Measurements from ENCODE around the gene ALOX5. TPM values are rescaled to one million over a fixed set of nuclear protein-coding genes. Genes with fewer than 3 reads are reported as not detected.
"Not testable (repeated sequence)": the region's sequence is repeated elsewhere in the genome, so short reads cannot be mapped to it uniquely, and the experiment has no call there.

Gene ALOX5
- total RNA-seq, 1 donor from 2014 or later, result 22.8 TPM

DNA sequence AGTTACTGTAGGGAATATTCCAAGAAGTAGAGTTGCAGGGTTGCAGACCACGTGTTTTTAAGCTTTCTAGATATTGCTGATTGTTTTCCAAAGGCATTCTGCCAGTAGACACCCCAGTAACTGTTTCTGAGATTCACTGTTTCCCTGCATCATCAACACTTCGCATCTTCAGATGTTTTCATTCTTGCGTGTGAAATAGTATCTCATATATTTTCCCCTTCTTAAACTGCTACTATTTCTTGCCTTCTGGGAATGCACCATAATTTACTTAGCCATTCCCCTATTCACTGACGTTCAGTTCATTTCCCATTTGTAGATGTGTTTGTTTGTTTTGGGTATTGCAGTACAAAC, 30.7 kb downstream of the ALOX5 start:
- Histone ChIP-seq H3K9me3 (no peaks in the 10 kb centered on the region), H3K36me3 (no peaks in the 10 kb centered on the region), H3K4me3 (no peak overlapping the region), H3K27ac (no peak overlapping the region), H3K27me3 (no peaks in the 10 kb centered on the region), H3K4me1 (no peaks in the 10 kb centered on the region)
- intact Hi-C loops (cut with DNase I), result no loop called here
- no peak for DNase-seq (ENCODE audit: extremely low spot score in 2 of 2)
- no peak for TF ChIP-seq POLR2A (IDR thresholded peaks at IDR 0.05)
- TF ChIP-seq POLR2AphosphoS5 (IDR thresholded peaks at IDR 0.05; ENCODE audit: insufficient read depth in 1 of 2, low read depth in 1 of 2), result no peak
- TF ChIP-seq, protein P1, sequence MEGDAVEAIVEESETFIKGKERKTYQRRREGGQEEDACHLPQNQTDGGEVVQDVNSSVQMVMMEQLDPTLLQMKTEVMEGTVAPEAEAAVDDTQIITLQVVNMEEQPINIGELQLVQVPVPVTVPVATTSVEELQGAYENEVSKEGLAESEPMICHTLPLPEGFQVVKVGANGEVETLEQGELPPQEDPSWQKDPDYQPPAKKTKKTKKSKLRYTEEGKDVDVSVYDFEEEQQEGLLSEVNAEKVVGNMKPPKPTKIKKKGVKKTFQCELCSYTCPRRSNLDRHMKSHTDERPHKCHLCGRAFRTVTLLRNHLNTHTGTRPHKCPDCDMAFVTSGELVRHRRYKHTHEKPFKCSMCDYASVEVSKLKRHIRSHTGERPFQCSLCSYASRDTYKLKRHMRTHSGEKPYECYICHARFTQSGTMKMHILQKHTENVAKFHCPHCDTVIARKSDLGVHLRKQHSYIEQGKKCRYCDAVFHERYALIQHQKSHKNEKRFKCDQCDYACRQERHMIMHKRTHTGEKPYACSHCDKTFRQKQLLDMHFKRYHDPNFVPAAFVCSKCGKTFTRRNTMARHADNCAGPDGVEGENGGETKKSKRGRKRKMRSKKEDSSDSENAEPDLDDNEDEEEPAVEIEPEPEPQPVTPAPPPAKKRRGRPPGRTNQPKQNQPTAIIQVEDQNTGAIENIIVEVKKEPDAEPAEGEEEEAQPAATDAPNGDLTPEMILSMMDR (IDR thresholded peaks at IDR 0.05), result no peak

DNA sequence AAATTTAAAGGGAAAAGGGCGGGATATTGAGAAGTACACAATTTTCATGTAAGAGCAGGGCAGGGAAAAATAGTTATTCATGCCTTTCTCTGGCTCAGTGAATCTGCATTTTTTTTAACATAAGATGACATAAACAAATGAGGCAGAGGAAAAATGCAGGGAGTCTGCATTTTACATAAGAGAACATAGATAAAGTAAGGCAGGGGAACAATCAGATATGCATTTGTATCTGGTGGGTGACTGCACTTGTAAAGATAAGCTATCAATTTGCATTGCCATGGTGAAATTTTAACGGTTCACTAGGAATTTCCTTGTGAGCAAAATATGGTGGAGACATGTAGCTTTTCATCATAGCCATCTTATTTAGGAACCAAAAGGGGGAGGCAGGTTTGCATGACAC, 33.5 kb downstream of the ALOX5 start:
- H3K4me3 ChIP-seq, result no peak overlapping the region
- intact Hi-C loops (cut with DNase I), result no loop called here
- TF ChIP-seq POLR2A (IDR thresholded peaks at IDR 0.05), result no peak
- TF ChIP-seq, protein P1 (IDR thresholded peaks at IDR 0.05), result no peak
- H3K27me3 ChIP-seq, result no peaks in the 10 kb centered on the region
- no peaks in the 10 kb centered on the region for H3K36me3 ChIP-seq
- no peaks in the 10 kb centered on the region for H3K9me3 ChIP-seq
- H3K4me1 ChIP-seq, result no peaks in the 10 kb centered on the region
- no peak overlapping the region for H3K27ac ChIP-seq
- no peak for DNase-seq (ENCODE audit: extremely low spot score in 2 of 2)

DNA sequence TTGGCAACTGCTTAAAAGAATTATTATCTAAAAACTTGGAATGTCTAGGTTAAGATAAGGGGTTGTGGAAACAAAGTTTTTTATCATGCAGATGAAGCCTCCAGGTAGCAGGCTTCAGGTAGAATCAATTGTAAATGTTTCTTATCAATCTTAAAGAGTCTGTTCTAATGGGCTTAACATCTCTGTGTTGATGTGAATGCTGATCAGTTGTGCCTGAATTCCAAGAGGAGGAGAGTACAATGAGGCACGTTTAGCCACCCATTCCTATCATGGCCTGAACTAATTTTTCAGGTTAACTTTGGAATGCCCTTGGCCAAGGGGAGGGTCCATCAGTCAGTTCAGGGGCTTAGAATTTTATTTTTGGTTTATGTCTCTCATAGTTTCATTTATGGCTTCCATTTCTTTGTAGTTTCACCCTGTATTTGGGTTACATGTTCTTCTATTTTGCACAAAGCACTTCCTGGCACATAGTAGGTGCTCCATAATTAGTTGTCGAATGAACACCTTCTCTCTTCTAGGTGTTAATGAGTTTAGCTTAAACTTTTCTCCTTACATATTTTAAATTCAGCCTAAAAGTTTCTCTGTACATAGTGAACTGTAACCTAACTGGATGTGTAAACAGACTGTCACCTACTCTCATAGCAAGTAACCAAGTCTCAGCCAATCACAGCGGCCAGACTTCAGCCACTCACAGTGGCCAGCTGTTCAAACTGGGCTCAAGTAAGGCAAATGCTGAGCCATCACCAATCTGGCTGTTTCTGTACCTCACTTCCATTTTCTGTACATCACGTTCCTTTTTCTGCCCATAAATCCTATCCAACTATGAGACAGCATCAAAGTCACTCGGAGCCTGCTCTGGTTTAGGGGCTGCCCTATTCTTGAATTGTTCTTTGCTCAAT, 34.7 kb downstream of the ALOX5 start:
- intact Hi-C loops (cut with DNase I), result no loop called here
- no peak for TF ChIP-seq POLR2A (IDR thresholded peaks at IDR 0.05)
- TF ChIP-seq, protein P1 (IDR thresholded peaks at IDR 0.05), result no peak
- no peak for TF ChIP-seq POLR2AphosphoS5 (IDR thresholded peaks at IDR 0.05; ENCODE audit: insufficient read depth in 1 of 2, low read depth in 1 of 2)

DNA sequence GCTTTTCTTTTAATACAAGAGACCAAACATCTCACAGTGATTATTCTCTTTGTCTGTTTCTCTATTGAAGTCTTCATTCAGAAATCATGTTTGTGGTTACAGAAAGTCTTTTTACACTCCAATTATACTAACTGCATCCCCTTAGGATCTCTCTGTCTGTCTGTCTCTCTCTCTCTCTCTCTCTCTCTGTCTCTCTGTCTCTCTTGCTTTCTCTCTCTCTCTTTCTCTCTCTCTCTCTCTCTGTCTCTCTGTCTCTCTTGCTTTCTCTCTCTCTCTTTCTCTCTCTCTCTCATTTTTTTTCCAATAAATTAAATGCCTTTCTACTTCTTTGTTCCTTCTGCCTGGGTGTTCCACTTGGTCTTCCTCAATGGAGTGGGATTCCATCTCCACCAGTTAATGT, 35.3 kb downstream of the ALOX5 start:
- H3K9me3 ChIP-seq; H3K27ac ChIP-seq; H3K4me3 ChIP-seq; H3K36me3 ChIP-seq; DNase-seq (ENCODE audit: extremely low spot score in 2 of 2); H3K4me1 ChIP-seq; H3K27me3 ChIP-seq; intact Hi-C loops (cut with DNase I): not testable (repeated sequence)

More for the DNA sequence above, 34.7 kb downstream of the ALOX5 start:
- Histone ChIP-seq H3K4me3 (no peak overlapping the region), H3K9me3 (no peaks in the 10 kb centered on the region), H3K36me3 (no peaks in the 10 kb centered on the region), H3K4me1 (no peaks in the 10 kb centered on the region), H3K27ac (no peak overlapping the region), H3K27me3 (no peaks in the 10 kb centered on the region)
- no peak for DNase-seq (ENCODE audit: extremely low spot score in 2 of 2)

DNA sequence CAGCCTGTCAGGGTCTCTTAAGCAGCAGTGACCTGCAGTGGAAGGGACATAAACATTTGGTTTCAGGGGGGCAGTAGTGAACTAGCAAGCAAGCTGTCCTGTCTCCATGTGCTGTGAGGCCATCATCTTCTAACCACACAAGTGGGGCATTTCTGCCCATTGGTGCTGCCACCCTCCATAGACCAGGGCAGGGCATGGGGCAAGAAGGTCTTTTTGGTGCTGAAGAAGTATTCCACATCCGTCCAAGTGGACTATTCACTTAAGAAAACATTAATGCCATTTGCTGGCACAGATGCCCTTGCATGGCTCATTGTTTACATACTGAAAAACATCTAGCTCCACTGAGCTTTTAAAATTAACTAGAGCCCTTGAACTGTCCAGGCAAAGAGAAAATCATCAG, 35.8 kb downstream of the ALOX5 start:
- no peak overlapping the region for H3K27ac ChIP-seq
- intact Hi-C loops (cut with DNase I), result no loop called here

More for the DNA sequence above, 35.8 kb downstream of the ALOX5 start:
- Histone ChIP-seq H3K9me3 (no peaks in the 10 kb centered on the region), H3K4me1 (no peaks in the 10 kb centered on the region), H3K4me3 (no peak overlapping the region), H3K27me3 (no peaks in the 10 kb centered on the region), H3K36me3 (no peaks in the 10 kb centered on the region)
- DNase-seq (ENCODE audit: extremely low spot score in 2 of 2), result no peak
- no peak for TF ChIP-seq POLR2AphosphoS5 (IDR thresholded peaks at IDR 0.05; ENCODE audit: insufficient read depth in 1 of 2, low read depth in 1 of 2)
- TF ChIP-seq POLR2A (IDR thresholded peaks at IDR 0.05), result no peak
- TF ChIP-seq, protein P1 (IDR thresholded peaks at IDR 0.05), result no peak
